ENCODE measurements around the gene RPL10.

The RPL10 gene

DNA sequence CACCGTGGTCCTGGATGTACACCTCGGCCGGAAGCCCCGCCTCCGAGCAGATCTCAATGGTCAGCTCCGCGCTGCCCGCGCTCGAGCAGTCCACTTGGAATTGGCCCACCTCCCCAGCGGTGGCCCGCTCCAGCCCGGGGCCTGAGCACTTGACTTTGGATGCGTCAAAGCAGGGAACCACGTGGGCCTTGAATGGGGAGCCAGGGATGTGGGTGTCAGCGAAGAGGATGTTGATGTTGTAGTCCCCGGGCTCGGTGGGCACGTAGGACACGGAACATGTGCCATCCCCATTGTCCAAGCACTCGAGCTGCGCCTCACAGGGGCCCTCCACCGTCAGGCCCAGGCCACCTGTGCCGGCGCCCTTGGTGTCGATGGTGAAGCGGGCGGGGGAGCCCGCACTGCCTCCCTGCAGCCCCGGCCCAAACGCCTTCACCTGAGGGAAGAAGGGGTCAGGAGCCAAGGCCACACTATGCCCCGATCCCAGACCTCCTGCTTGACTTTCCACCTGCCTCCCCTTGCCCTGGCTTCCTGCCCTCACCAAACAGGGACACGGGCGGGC, 37.9 kb upstream of the RPL10 start:
- FAIRE-seq (no peak), DNase-seq (ENCODE audit: insufficient read length, low spot score) (no peak)

DNA sequence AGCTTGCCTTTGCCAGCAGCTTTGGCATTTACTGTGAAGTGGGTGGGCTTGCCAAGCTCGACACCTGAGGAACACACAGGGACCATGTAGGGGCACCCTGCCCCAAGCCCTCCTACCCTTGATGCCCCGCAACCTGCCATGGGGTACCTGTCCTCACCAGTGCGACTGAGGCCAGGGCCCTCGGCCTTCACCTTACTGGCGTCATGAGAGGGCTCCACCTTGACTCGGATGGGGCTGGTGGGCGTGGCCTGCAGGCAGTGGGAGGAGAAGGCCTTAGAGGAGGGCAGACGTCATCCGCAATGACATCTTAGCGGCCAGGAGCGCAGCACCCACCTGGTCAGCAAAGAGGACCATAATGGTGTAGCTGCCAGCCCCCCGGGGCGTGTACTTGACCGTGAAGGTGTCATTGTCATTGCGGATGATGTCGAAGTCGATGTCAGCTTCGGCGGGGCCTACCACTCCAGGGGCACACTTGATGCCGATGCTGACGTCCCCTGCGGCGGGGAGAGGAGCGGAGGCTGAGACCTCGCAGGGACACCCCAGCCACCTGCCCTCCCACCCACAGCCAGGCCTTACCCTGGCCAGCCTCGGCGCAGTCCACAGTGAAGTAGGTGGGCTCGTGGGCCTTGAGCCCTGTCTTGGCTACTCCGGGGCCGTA, 36.0 kb upstream of the RPL10 start:
- no peak for DNase-seq (ENCODE audit: insufficient read length, low spot score)
- FAIRE-seq, result no peak

DNA sequence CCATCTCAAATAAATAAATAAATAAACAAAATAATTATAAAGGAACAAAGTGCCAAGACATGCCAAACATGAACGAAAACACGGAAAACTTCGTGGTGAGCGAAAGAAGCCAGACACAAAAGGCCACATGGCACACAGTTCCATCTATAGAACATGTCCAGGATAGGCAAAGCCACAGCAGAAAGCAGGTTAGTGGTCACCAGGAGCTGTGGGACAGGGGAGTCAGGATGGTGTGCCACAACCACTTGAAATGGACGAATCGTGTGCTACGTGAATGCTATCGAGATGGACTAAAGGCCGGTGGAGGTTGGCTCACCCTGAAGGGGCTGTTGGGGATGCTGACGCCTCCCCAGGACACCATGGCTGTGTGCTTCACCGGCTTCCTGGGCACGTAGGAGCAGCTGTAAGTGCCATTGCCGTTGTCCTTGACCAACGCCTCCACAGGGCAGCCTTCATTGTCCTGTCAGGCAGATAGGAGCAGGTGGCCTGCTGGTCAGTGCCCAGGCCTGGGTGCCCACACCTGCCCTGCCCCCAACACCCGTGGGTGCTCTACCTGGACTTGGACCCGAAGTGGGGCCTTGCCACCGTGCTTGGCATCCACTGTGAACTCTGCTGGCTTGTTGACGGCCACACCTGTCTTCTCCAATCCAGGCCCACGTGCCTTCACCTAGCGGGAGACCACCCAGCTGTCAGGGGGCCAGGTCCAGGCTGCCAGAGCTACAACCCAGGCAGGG, 34.3 kb upstream of the RPL10 start:
- no peak for DNase-seq (ENCODE audit: insufficient read length, low spot score)

GRCh38 chrX:154365052-154365600, 33.1 kb upstream of the RPL10 start:
- DNase-seq (ENCODE audit: insufficient read length, low spot score) (no peak), FAIRE-seq (no peak)

More for the DNA sequence above, 34.3 kb upstream of the RPL10 start:
- FAIRE-seq, result no peak

DNA sequence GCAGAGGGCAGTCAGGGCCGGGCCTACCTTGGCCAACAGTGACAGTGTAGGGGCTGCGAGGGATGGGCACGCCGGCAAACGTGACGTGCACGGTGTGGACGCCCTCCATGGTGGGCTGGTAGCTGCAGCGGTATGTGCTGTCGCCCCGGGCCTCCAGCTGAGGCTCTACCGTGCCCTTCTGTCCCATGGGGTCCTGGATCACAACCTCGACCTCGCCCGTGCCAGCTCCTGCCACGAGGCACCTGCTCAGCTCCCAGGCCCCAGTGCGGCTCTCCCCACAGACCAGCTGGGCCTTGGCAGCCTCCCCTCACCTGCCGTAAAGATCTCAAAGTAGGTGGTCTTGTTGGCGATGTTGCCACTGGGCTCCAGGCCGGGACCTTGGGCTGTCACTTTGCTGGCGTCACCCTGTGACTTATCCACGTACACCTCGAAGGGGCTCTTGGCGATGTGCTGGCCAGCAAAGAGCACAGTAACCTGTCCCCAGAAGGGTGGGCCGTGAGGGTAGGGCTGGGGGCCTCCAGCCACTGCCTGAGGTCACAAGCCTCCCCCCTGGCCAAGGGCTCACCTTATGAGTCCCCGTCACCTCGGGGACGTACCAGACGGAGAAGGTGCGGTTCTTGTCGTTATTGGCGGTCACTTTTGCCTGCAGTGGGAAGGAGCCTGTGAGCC, 32.0 kb upstream of the RPL10 start:
- DNase-seq (ENCODE audit: insufficient read length, low spot score), result no peak
- FAIRE-seq, result no peak

DNA sequence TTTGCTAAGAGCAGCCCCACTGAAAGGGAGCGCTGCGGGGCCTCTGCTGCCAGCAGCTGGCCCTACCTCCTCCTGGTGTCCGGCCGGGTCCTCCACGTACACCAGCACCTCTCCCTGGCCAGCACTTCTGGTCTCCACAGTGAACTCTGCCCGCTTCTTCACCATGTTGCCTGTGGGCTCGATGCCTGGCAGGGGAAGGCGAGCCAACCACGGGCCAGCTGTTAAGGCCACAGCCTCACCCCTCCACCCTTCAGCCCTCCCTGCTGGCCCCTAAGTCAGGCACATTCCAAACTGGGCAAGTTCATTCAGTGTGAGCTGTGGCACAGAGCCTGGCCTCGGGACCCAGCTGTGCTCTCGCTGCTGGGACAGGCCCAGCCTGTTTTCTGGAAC, 31.5 kb upstream of the RPL10 start:
- DNase-seq (ENCODE audit: insufficient read length, low spot score), result no peak
- no peak for FAIRE-seq

DNA sequence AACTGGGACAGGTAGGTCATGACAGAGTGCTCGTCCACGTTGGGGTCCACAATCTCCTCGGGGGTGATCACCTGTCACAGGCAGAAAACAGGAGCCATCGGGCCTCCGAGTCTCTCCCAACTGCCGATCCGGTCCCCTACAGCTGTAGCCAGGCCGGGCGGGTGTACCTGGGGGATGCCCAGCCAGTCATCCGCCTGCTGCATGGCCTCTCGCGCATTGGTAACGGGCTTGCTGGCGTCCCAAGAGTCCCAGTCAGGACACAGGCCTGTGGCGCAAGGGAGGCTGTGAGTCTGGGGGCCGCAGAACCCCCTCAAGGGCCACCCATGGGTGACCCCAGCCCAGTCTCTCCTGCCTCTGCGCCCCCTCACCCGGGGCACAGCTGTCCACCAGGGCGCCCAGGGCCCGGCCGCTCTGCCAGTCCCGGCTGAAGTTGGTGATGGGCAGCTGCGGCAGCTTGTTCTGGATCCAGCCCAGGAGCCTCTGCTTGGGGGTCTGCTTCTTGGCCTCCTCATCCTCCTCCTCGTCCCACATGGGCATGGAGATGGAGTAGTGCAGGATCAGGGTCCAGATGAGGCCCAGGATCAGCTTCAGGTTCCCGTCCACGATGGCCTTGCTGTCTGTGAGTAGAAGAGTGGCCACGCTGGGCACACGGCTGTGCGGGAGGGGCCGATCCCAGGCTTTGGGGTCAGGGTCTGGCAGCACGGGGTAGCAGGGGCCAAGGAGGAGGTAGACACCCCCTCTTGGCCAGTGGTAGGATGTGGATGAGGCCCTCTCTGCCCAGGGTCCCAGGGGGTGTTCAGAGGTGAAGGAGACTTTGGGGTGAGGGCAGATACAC, 30.5 kb upstream of the RPL10 start:
- FAIRE-seq (no peak), DNase-seq (ENCODE audit: insufficient read length, low spot score) (no peak)

DNA sequence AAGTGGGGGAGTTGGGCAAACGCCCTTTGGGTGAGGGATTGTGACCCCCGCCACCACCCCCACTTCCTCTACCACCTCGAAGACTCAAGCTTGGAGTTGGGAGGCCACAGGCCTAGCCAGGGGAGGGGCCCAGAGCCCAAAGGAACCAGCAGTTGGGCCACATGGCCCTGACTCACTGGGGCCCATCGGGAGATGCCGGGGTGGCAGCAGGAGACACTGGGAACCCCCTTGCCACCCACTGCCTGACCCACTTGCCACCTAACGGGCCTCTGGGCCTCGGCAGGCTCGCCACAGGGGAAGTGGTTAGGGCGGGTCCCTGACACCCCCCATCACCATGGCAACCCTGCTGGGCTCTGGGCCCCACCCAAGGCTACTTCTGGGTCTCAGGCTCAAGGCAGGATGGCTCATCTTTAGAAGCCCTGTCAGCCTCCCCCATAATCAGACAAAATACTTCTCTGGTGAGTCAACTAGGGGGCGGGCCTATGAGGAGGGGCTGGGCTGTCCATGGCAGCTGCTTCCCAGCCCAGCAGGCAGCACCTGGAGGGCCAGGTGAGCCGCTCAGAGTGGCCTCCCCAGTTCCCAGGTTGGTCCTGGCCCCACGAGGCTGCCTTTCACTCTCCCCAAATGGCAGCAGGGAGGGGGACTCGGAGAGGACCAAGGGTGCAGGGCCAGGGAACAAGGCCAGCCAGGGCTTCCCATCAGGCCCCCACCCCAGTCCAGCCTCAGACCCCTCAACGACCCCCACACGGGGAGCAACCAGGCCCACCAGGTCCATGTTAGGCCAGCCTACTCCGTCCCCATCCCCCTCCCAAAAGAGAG, 29.3 kb upstream of the RPL10 start:
- DNase-seq (ENCODE audit: insufficient read length, low spot score), result peak; percentile 72
- peak; percentile 31 for FAIRE-seq

GRCh38 chrX:154369449-154370299, 28.5 kb upstream of the RPL10 start:
- peak; percentile 71 for DNase-seq (ENCODE audit: insufficient read length, low spot score)
- no peak for FAIRE-seq

GRCh38 chrX:154370300-154371016, 27.7 kb upstream of the RPL10 start:
- no peak for DNase-seq (ENCODE audit: insufficient read length, low spot score)
- no peak for FAIRE-seq

GRCh38 chrX:154371017-154371788, 27.0 kb upstream of the RPL10 start:
- FAIRE-seq (no peak), DNase-seq (ENCODE audit: insufficient read length, low spot score) (peak; percentile 37)

DNA sequence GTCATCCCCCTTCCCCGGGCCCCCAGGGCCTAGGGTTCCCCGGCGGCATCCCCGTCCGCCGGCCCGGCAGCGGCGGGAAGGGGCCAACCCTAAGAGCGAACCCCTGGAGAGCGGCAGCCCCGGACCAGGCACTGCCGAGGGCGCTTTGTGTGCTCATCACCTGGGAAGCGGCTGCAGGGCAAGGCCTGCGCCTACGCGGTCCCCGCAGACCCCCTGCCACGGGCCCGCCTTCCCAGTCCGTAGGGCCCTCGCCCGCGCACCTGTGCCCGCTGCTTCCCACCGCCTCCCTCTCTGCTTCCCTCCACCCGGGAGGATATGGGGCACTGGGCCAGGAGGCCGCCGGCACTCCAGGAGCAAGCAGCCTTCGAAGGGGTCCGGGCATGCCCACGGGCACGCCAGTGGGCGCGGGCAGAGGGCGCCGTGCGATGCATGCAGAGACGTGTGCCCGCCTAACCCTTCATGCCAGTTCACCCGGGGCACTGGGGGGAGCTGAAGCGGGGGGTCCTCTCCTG, 26.3 kb upstream of the RPL10 start:
- no peak for DNase-seq (ENCODE audit: insufficient read length, low spot score)

GRCh38 chrX:154372612-154373022, 25.6 kb upstream of the RPL10 start:
- DNase-seq (ENCODE audit: insufficient read length, low spot score) (no peak), FAIRE-seq (no peak)

More for the DNA sequence above, 26.3 kb upstream of the RPL10 start:
- FAIRE-seq, result no peak

DNA sequence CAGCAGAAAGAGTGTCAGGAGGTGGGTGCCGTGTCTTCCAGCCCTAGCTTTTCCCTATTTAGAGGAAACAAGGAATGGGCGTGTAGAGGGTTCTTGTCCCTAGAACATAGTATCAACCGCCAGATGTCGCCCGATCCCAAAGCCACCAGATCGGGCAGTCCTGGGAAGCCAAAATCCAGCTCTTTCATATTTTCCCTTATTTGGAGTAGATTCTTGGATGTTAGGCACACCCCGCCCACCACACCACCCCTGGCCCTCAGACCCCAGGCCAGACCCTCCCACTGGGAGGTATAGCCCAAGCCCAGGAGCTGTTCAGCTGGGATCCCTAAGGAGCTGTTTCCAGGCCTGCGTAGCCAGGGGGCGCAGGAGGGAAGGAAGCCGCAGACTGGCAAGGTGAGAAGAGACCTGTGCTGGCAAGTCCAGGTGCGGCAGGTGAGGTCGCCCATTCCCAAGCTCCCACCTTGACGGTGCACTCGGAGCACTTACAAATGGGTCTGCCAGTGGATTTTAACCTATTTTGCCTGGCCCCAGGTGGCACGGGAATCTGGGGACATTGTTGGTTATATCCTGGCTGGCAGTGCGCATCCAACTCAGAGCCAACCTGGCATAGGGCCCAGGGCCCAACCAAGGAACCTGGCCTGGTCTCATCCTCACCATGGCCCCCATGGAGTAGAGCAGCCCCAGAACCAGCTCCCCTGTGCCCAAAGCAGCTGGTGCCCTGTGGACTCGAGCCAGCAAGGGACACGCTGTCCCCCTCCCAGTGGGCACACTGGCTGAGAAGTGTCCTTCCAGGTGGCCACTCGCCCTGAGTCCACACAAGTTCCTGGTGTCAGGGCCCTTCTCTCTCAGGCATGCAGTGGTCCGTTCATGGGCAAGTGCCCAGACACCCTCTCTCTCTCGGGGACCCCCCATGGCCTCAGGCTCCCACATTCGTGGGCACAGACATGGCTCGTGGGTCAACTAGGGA, 24.6 kb upstream of the RPL10 start:
- DNase-seq (ENCODE audit: insufficient read length, low spot score) (peak; percentile 39), FAIRE-seq (no peak)

DNA sequence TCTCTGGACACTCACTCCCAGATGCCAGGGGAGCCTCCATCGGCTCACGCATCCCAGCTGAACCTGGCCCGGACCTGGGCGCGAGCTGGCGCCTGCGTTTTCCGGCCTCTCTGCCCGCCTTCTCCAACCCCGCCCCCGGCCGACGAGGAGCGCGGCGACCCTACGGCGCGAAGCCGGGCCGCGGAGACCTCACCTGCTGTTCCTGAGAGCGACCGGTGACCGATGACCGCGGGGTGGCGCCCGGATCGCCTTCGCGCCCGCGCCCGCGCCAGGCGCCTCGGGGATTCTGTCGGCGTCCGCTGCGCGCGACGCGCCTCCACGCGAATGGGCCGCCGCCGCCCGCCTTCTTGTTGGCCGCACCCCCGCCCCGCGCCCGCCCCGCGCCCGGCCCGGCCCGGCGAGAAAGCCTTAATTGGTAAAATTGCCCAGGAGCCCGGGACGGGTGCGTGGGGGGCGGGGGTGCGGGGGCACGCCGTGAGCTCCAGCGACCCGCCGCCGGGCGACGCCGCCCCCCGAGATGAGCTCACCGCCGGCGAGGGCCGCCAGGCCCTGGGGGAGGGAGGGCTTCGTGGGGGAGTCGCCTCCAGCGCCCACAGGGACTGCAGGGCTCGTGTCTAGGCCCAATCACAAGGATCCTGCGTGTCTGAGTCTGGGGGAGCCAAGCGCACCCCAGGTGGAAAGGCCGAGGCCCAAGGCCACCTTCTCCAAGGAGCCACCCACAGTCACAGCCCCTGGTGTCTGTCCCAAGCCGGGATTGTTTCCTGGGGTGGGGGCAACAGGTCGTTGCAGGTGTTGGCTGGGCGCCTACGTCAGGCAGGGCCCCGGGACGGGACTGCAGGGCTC, 23.6 kb upstream of the RPL10 start, which contains the start of gene FLNA:
FLNA (minus strand) TSS at position 322 of the 843 bp plus-strand sequence. CDS start 3,389 bp downstream, outside the sequence.
- no peak for FAIRE-seq
- DNase-seq (ENCODE audit: insufficient read length, low spot score), result no peak

Data from HTR-8/SVneo (cell line).